Fibroblast of peridontal ligament (primary cell): ENCODE results near the gene RRAD.

ENCODE experiments used
- DNase-seq: peaks from one replicate; pipeline ENCODE4 v3.0.0-alpha.2; 2010; ENCODE audit errors: extremely low read depth

The RRAD gene

GRCh38 chr16:66917741-66918140 lies 7.6 kb downstream of the RRAD start:
- no peak for DNase-seq

- no peak for DNase-seq
Observed at GRCh38 chr16:66916518-66916917, 8.8 kb downstream of the RRAD start.

GRCh38 chr16:66915041-66915440 lies 10.3 kb downstream of the RRAD start:
- no peak for DNase-seq

GRCh38 chr16:66914541-66914940 lies 10.8 kb downstream of the RRAD start:
- DNase-seq = no peak

- DNase-seq = no peak
Observed at GRCh38 chr16:66913711-66914110, 11.6 kb downstream of the RRAD start.

GRCh38 chr16:66913081-66913480 lies 12.3 kb downstream of the RRAD start:
- DNase-seq = no peak

- DNase-seq = no peak
Observed at GRCh38 chr16:66911801-66912200, 13.5 kb downstream of the RRAD start.

- no peak for DNase-seq
Observed at GRCh38 chr16:66911112-66911511, 14.2 kb downstream of the RRAD start.

DNA sequence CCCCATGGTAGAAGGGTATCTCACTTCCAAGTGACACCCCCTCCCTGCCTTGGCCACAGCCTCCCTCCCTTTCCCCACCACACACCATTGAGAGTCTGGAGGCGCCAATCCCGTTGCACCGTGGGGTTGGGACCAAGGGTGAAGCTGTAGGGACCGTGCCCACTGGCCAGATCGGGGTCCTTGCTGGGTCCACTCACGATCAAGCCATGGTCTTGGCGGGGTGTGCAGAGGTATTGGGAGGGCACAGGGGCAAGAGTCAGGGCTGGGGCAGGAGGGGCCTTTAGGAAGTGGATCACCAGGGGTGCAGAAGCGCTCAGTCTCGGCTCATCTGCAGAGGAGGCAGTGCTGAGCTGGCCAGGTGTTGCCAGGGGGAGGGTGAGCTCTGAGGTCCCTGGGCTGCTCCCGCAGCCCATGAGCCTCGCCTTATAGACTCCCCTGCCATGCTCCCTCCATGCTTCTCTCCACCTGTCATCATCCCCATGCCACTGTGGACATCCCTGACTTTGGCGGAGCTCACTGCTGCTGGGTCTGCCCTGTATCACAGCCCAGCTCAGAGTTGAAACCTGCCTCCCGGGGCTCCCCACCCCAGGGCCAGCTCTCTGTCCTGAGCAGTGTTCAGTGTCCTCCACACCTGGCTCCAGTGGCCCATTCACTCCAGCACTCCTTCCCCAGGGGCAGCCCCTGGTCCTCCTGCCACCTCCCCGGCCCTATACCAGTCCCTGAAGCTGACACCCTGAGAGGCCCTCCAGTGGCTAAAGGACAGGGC lies 15.0 kb downstream of the RRAD start:
- no peak for DNase-seq

- no peak for DNase-seq
Observed at GRCh38 chr16:66908762-66909559, 16.4 kb downstream of the RRAD start.

- no peak for DNase-seq
Observed at GRCh38 chr16:66908116-66908515, 17.2 kb downstream of the RRAD start.

DNA sequence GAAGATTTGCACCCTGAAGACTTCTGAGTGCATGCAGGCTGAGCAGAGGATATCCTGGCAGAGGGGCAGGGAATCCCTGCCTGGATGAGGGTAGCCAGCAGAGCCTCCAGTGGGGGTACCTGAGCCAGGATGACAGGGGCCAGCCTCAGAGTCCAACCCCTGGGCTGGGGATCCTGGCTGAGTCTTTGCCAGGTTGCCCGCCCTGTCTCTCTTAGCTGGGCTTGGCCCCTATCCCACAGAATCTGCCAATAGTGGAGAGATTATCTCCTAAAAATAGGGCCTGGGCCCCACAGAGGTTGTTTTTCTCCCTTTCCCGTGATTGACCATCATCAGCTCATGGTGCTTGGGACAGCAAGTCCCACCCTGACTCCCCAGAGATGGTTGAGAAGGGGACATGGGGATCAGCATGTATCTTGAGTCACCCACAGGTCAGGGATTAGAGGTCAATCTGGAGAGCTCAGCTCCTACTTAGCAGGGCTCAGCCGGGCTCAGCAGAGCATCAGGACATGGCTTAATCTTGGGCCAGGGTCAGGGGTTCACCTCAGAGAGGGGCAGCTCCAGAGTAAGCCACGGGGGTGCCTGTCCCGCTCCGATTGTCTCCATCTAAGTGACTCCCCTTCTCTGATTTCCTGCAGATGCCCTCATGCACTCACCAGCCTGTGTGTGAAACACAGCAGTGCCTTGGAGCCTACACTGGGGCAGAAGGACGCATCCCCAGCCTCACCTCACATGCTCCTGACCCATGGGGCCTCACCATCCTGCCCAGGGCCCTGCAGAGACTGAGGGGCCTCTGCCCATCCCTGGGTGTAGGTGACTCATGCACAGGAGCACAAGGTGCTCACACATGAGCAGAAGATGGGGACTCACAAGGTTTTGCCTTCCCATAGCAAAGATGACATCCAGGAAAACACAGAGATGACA lies 18.2 kb downstream of the RRAD start:
- DNase-seq = no peak

- DNase-seq = no peak
Observed at GRCh38 chr16:66905633-66906539, 19.4 kb downstream of the RRAD start.

DNA sequence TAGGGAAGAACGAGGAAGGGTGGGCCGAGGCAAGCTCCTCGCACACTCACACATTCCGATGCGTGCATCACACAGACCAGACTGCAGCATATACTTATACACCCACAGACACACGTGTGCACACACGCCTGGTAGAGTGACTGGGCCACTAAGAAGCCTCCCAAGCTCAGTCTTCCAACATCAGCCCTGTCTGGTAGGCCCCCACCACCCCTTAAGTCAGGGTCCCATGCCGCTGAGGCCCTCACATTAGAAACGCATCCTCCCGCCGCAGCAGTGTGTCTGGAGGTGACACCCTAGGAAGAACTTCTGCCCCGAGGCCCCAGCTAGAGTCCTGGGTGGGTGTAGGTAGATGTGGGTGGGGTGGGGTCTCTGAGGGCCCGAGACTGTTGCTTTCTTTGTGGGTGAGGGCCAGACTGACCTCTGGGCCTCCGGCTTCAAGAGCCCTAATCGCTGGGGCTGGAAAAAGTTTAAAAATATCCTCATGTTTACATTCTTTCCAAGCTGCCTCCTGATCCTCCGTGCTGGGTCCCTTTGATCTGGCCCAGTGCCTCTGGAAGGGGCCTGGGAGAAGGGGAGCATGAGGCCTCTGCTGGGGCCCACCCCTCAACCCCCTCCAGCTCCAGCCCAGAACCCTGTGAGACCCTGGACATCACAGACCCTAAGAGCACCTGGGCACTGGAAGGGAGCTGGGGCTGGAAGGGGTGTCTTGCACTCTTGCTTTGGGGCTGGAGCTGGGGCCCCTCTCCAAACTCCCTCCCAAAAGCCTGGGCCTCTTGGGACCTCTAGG lies 20.3 kb downstream of the RRAD start:
- DNase-seq = peak; percentile 33

DNA sequence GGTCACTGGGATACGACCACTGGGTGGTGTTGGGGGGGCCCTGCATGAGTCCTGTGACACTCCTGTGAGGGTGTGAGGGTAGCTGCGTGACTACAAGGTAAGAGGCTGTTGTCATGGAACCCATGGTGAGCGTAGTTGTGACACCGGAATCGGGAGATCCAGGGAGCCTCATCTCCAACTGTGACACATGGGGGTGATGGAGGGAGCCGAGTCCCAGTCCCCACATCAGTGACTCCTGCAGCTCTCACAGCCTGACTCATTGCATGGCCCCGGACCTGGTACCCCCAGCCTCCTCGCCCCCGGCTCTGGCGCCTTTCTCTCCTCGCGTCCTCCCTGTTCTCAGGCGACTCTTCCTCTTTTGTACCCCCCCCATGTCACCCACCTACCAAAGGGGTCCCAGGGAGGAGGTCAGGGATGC lies 20.9 kb downstream of the RRAD start:
- no peak for DNase-seq

DNA sequence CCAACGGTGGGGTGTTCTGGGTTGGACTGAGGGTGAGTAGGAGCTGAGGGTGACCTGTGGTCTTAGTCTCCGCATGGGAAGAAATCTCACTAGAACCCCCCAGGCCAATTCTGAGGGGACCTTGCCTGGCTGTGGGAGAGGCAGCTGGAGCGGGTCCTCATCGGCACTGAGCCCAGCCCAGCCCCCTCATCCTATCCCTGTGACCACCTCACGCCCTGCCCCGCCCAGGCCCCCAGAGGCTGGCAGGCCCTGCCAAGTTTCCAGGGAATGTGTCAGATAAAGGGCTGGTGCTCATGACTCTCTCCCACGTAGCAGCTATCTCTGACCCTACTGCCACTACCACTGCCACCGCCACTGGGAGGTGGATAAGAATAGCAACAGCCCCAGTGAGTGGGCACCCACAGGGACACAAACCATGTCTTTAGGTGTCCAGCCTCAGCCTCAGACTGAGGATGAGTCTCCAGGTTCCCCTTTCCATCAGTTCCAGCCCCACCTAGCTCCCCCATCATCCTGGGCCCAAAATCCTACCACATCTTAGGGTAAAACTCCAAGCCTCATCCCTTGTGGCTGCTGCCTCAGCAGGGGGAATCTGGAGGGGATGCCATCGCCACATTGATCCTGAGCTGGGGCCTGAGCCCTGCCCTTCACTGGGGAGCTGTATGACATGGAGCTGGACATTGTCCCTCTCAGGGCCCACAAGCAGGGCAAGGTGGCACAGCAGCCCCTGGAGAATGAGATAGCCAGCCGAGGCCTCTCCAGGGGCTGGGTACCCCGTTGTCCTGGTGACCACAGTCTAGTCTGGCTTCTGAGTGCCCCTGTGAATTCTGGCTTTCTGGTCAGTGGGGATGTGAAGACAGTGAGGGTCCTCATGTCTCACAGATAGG lies 21.5 kb downstream of the RRAD start:
- no peak for DNase-seq

- DNase-seq = no peak
Observed at GRCh38 chr16:66902648-66903543, 22.4 kb downstream of the RRAD start.

- no peak for DNase-seq
Observed at GRCh38 chr16:66901626-66902025, 23.7 kb downstream of the RRAD start.
